RWPE1 (cell line): ENCODE measurements around the gene DPP9.

ENCODE experiments used
- CTCF ChIA-PET: fragments of 350-600 bp; sonication (Branson Sonifier 250); formaldehyde crosslinking; extraction: SDS; loops from one replicate; lab custom pipeline; 2021; lab: Yijun Ruan, JAX
- POLR2A ChIA-PET: fragments of 400-600 bp; formaldehyde crosslinking; extraction: SDS; loops from one replicate; lab custom pipeline; 2020; ENCODE audit warnings: antibody characterized with exemption; ENCODE audit not compliant: low non-redundant PET; lab: Yijun Ruan, JAX
- DNase-seq: peaks from one replicate; pipeline ENCODE4 v3.0.0; 2012; ENCODE audit warnings: low spot score
- H3K27ac ChIP-seq: fragments of 450-650 bp; 2 replicates; pipeline ENCODE4 v1.5.1; 2017
- TF ChIP-seq, protein P1 (sequence below): fragments of 450-650 bp; conservative IDR thresholded peaks from 2 replicates; pipeline ENCODE4 v1.5.1; 2017; ENCODE audit warnings: low read depth, mild to moderate bottlenecking

The DPP9 gene

DNA sequence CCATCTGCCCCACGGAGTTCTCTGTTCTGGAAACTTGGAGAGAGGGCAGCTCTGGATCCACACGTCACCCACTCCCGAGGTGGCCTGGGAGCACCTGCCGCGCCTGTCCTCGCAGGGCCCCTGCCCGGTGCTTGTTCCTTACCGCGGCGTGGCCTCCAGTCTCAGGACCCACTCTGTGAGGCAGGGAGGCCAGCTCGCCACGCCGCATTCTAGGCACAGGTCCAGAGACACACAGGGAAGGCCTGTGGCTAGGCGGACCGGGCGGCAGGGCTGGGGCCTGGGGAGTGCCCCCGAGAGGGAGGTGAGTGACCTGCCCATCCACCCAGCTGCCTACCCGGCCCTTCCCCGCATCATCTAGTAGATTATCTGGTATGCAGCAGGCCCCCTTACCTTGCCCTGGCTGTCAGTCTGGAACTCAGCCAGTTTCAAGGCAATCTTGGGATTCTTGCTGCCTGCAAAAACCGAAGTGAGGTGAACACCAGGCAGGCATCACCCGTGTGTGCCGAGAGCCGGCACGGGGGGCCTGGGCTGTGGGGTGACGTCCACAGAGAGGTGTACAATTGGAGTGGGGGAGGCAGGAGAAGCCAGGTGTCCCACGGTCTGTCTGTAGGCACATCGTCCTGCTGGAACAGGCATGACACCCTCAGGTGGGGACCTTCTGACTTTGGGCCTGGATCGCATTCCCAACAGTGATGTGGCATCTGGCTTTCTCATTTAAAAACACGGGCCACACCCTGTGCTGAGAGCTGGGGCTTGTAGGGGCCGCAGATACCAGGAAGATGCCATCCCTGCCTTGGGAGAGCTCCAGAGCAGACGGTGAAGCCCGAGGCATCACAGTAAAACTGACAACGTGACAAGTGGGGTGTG is 23.6 kb downstream of the DPP9 start:
- CTCF ChIA-PET: interaction anchor here (0.6 kb wide), 1 partner anchor 18 kb away, joined by 3 read pairs; no protein-coding TSS in a partner anchor
- TF ChIP-seq, protein P1, sequence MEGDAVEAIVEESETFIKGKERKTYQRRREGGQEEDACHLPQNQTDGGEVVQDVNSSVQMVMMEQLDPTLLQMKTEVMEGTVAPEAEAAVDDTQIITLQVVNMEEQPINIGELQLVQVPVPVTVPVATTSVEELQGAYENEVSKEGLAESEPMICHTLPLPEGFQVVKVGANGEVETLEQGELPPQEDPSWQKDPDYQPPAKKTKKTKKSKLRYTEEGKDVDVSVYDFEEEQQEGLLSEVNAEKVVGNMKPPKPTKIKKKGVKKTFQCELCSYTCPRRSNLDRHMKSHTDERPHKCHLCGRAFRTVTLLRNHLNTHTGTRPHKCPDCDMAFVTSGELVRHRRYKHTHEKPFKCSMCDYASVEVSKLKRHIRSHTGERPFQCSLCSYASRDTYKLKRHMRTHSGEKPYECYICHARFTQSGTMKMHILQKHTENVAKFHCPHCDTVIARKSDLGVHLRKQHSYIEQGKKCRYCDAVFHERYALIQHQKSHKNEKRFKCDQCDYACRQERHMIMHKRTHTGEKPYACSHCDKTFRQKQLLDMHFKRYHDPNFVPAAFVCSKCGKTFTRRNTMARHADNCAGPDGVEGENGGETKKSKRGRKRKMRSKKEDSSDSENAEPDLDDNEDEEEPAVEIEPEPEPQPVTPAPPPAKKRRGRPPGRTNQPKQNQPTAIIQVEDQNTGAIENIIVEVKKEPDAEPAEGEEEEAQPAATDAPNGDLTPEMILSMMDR: no peak
- POLR2A ChIA-PET: no interaction called here
- H3K27ac ChIP-seq: peak overlapping the region; percentile 100
- DNase-seq: no peak

GRCh38 chr19:4697304-4697703 is 26.3 kb downstream of the DPP9 start:
- CTCF ChIA-PET: interaction anchor here (0.7 kb wide), 2 partner anchors 50 to 80 kb away, joined by 3 read pairs; no protein-coding TSS in a partner anchor
- peak overlapping the region; percentile 100 for H3K27ac ChIP-seq
- POLR2A ChIA-PET: interaction anchor here (1.7 kb wide), 1 partner anchor 16 kb away, joined by 3 read pairs; no protein-coding TSS in a partner anchor
- TF ChIP-seq, protein P1: no peak
- no peak for DNase-seq

GRCh38 chr19:4695224-4695731 is 28.4 kb downstream of the DPP9 start:
- no peak for DNase-seq
- ChIA-PET POLR2A (no interaction called here), CTCF (interaction anchor here (1.0 kb wide), 1 partner anchor 27 kb away, joined by 3 read pairs; no protein-coding TSS in a partner anchor)
- H3K27ac ChIP-seq: peak overlapping the region; percentile 100
- TF ChIP-seq, protein P1: no peak

GRCh38 chr19:4694211-4694987 is 29.2 kb downstream of the DPP9 start:
- POLR2A ChIA-PET: no interaction called here
- CTCF ChIA-PET: interaction anchor here (1.0 kb wide), 1 partner anchor 28 kb away, joined by 3 read pairs; no protein-coding TSS in a partner anchor

GRCh38 chr19:4693471-4694121 is 30.0 kb downstream of the DPP9 start:
- H3K27ac ChIP-seq: peak overlapping the region; percentile 100
- no peak for DNase-seq
- ChIA-PET CTCF (interaction anchor here (0.7 kb wide), 1 partner anchor 64 kb away, joined by 3 read pairs; no protein-coding TSS in a partner anchor), POLR2A (no interaction called here)
- TF ChIP-seq, protein P1: no peak

More at GRCh38 chr19:4694211-4694987, 29.2 kb downstream of the DPP9 start:
- DNase-seq: peak; percentile 99
- TF ChIP-seq, protein P1: no peak
- H3K27ac ChIP-seq: peak overlapping the region; percentile 100
